ENCODE data around the gene FAT1. TPM values are rescaled to one million over a fixed set of nuclear protein-coding genes. Genes with fewer than 3 reads are reported as not detected.

Gene FAT1
- polyA plus RNA-seq, 1 experiment = 489 TPM

GRCh38 chr4:186545436-186545835 is 178.2 kb downstream of the FAT1 start:
- ChIA-PET CTCF (no interaction called here), POLR2A (no interaction called here)
- TF ChIP-seq CTCF (IDR thresholded peaks at IDR 0.05; ENCODE audit: insufficient read depth, low read depth, low read length) = no peak
- DNase-seq (ENCODE audit: low read depth) = no peak
- Histone ChIP-seq H3K36me3 (ENCODE audit: control insufficient read depth, insufficient read depth, low read length) (no peaks in the 10 kb centered on the region), H3K27me3 (ENCODE audit: control insufficient read depth, insufficient read depth, low read length) (no peaks in the 10 kb centered on the region), H3K4me3 (ENCODE audit: low read depth, low read length) (no peak overlapping the region)

GRCh38 chr4:186543206-186543605 is 180.4 kb downstream of the FAT1 start:
- Histone ChIP-seq H3K27me3 (ENCODE audit: control insufficient read depth, insufficient read depth, low read length) (no peaks in the 10 kb centered on the region), H3K4me3 (ENCODE audit: low read depth, low read length) (no peak overlapping the region), H3K36me3 (ENCODE audit: control insufficient read depth, insufficient read depth, low read length) (no peaks in the 10 kb centered on the region)
- CTCF ChIA-PET = no interaction called here
- POLR2A ChIA-PET = no interaction called here
- no peak for DNase-seq (ENCODE audit: low read depth)
- TF ChIP-seq CTCF (IDR thresholded peaks at IDR 0.05; ENCODE audit: insufficient read depth, low read depth, low read length) = no peak

- ChIA-PET POLR2A (no interaction called here), CTCF (no interaction called here)
- Histone ChIP-seq H3K36me3 (ENCODE audit: control insufficient read depth, insufficient read depth, low read length) (no peaks in the 10 kb centered on the region), H3K27me3 (ENCODE audit: control insufficient read depth, insufficient read depth, low read length) (no peaks in the 10 kb centered on the region), H3K4me3 (ENCODE audit: low read depth, low read length) (no peak overlapping the region)
- DNase-seq (ENCODE audit: low read depth) = no peak
- TF ChIP-seq CTCF (IDR thresholded peaks at IDR 0.05; ENCODE audit: insufficient read depth, low read depth, low read length) = no peak
Observed at GRCh38 chr4:186541801-186542200, 181.9 kb downstream of the FAT1 start.

GRCh38 chr4:186537843-186538521 is 185.7 kb downstream of the FAT1 start:
- DNase-seq (ENCODE audit: low read depth) = no peak
- CTCF ChIA-PET = interaction anchor here (1.1 kb wide), 1 partner anchor 64 kb away, joined by 3 read pairs; no protein-coding TSS in a partner anchor
- H3K27me3 ChIP-seq (ENCODE audit: control insufficient read depth, insufficient read depth, low read length) = no peaks in the 10 kb centered on the region
- no peaks in the 10 kb centered on the region for H3K36me3 ChIP-seq (ENCODE audit: control insufficient read depth, insufficient read depth, low read length)
- no peak for TF ChIP-seq CTCF (IDR thresholded peaks at IDR 0.05; ENCODE audit: insufficient read depth, low read depth, low read length)
- POLR2A ChIA-PET = no interaction called here
- no peak overlapping the region for H3K4me3 ChIP-seq (ENCODE audit: low read depth, low read length)

Other genes with a start within 250 kb of the FAT1 start
- gene MTNR1A, start 168.3 kb downstream of the FAT1 start, polyA plus RNA-seq (2011; rRNA removed) = 0.06 TPM in 1 of 2 replicates, not detected in the other

Measured in BJ (cell line).